OCI-LY7 (cell line): ENCODE data around the gene OXTR. TPM values are rescaled to one million over a fixed set of nuclear protein-coding genes. Genes with fewer than 3 reads are reported as not detected.

Source experiments
- BruUV-seq: library from RNA; stranded (reverse); fragments of 400-500 nt; replicated peaks from 2 replicates; lab custom pipeline; 2021; lab: Mats Ljungman, UMichigan
- CTCF ChIA-PET: fragments of 300-600 bp; sonication (Branson Sonifier 250); formaldehyde crosslinking; loops from one replicate; lab custom pipeline; 2022; ENCODE audit warnings: antibody characterized with exemption; ENCODE audit not compliant: unreplicated experiment; lab: Charles Lee
- POLR2A ChIA-PET: fragments of 300-600 bp; sonication (Branson Sonifier 250); formaldehyde crosslinking; loops from one replicate; lab custom pipeline; 2022; ENCODE audit warnings: antibody characterized with exemption; lab: Charles Lee
- DNase-seq: peaks from one replicate; pipeline ENCODE4 v3.0.0-alpha.2; 2015; ENCODE audit warnings: low spot score
- H2AFZ ChIP-seq: fragments of 200-600 bp; sonication (generic), shearing (Covaris generic); 2 replicates; pipeline ENCODE4 v1.6.1; 2014; ENCODE audit warnings: mild to moderate bottlenecking, antibody characterized with exemption, low read length, moderate library complexity
- H3K27ac ChIP-seq: fragments of 200-600 bp; sonication (generic); 2 replicates; pipeline ENCODE4 v1.5.1; 2014; ENCODE audit warnings: mixed run types, low read depth, mild to moderate bottlenecking, moderate library complexity, low read length, inconsistent platforms; ENCODE audit not compliant: poor library complexity, severe bottlenecking
- H3K36me3 ChIP-seq: fragments of 200-600 bp; sonication (generic); 2 replicates; pipeline ENCODE4 v1.6.1; 2014; ENCODE audit warnings: mild to moderate bottlenecking, antibody characterized with exemption, low read length, moderate library complexity, mixed read lengths; ENCODE audit not compliant: insufficient read depth
- H3K4me1 ChIP-seq: fragments of 200-600 bp; sonication (generic); 2 replicates; pipeline ENCODE4 v1.5.1; 2014; ENCODE audit warnings: mild to moderate bottlenecking, low read length; ENCODE audit not compliant: insufficient read depth, poor library complexity, severe bottlenecking
- H3K4me2 ChIP-seq: fragments of 200-600 bp; sonication (generic); 2 replicates; pipeline ENCODE4 v1.6.1; 2014; ENCODE audit warnings: mild to moderate bottlenecking, low read length
- H3K4me3 ChIP-seq: fragments of 200-600 bp; sonication (generic); 2 replicates; pipeline ENCODE4 v1.5.1; 2014; ENCODE audit warnings: mild to moderate bottlenecking, low read depth, low read length; ENCODE audit not compliant: poor library complexity, severe bottlenecking
- H3K79me2 ChIP-seq: fragments of 200-600 bp; sonication (generic); 2 replicates; pipeline ENCODE4 v1.6.1; 2016; ENCODE audit warnings: low read depth, mild to moderate bottlenecking, low read length, moderate library complexity, mixed read lengths; ENCODE audit not compliant: insufficient read depth
- H3K9me2 ChIP-seq: fragments of 200-600 bp; sonication (generic); 2 replicates; pipeline ENCODE4 v1.6.1; 2016; ENCODE audit warnings: mild to moderate bottlenecking, low read length, mixed read lengths; ENCODE audit not compliant: insufficient read depth
- H3K9me3 ChIP-seq: fragments of 200-600 bp; sonication (generic); 2 replicates; pipeline ENCODE4 v1.6.1; 2014; ENCODE audit warnings: mild to moderate bottlenecking, mixed run types, low read length, mixed read lengths
- H4K20me1 ChIP-seq: fragments of 200-600 bp; sonication (generic); 2 replicates; pipeline ENCODE4 v1.6.1; 2014; ENCODE audit warnings: mild to moderate bottlenecking, antibody characterized with exemption, low read length, moderate library complexity, mixed read lengths; ENCODE audit not compliant: insufficient read depth
- CTCF ChIP-seq: fragments of 200-600 bp; sonication (generic); conservative IDR thresholded peaks from 2 replicates; pipeline ENCODE4 v1.5.1; 2014; ENCODE audit warnings: mild to moderate bottlenecking, antibody characterized with exemption, low read length, moderate library complexity, mixed read lengths
- EZH2phosphoT487 ChIP-seq: fragments of 200-600 bp; sonication (generic); IDR thresholded peaks from 2 replicates; pipeline ENCODE4 v1.6.1; 2018; ENCODE audit warnings: low read depth, borderline replicate concordance, mild to moderate bottlenecking, mixed run types, antibody characterized with exemption, low read length, moderate library complexity, mixed read lengths
- intact Hi-C: fragments of 100-400 bp; cut with micrococcal nuclease; formaldehyde crosslinking; loops from one replicate; pipeline ENCODE4 v1.10.0; 2022; ENCODE audit not compliant: unreplicated experiment
- total RNA-seq, 2 experiments: library from RNA; depleted of rRNA in 1 of 2; stranded (reverse); fragments of >200 nt in 1 of 2; shearing (Covaris generic) in 1 of 2; gene quantifications; 2 replicates each; pipeline ENCODE4 v1.2.3, GENCODE V29; 2014 to 2022

The OXTR gene
- total RNA-seq, 2 experiments from 2014 or later, result 0.82 to 2.0 TPM

- Histone ChIP-seq H3K9me3 (no peaks in the 10 kb centered on the region), H3K4me1 (no peaks in the 10 kb centered on the region), H3K4me2 (no peak overlapping the region), H4K20me1 (no peaks in the 10 kb centered on the region), H3K4me3 (no peak overlapping the region), H2AFZ (no peak overlapping the region), H3K9me2 (no peaks in the 10 kb centered on the region), H3K79me2 (no peaks in the 10 kb centered on the region), H3K27ac (no peak overlapping the region), H3K36me3 (no peaks in the 10 kb centered on the region)
- POLR2A ChIA-PET, result no interaction called here
- DNase-seq, result no peak
- no peak for TF ChIP-seq EZH2phosphoT487
- no peak for TF ChIP-seq CTCF
- CTCF ChIA-PET, result no interaction called here
- no TSS peak for BruUV-seq
- intact Hi-C loops, result no loop called here
Measured at GRCh38 chr3:8790529-8790928, 21.1 kb upstream of the OXTR start.

GRCh38 chr3:8784676-8785435 is 15.4 kb upstream of the OXTR start:
- Histone ChIP-seq H3K9me2 (no peaks in the 10 kb centered on the region), H4K20me1 (no peaks in the 10 kb centered on the region), H3K9me3 (no peaks in the 10 kb centered on the region), H2AFZ (no peak overlapping the region), H3K4me2 (no peak overlapping the region), H3K4me1 (no peaks in the 10 kb centered on the region), H3K4me3 (no peak overlapping the region), H3K36me3 (no peaks in the 10 kb centered on the region), H3K79me2 (no peaks in the 10 kb centered on the region), H3K27ac (no peak overlapping the region)
- CTCF ChIA-PET, result interaction anchor here (0.5 kb wide), 1 partner anchor 202 kb away, joined by 3 read pairs; no protein-coding TSS in a partner anchor
- intact Hi-C loops, result no loop called here
- no peak for DNase-seq
- no TSS peak for BruUV-seq
- POLR2A ChIA-PET, result interaction anchor here (0.7 kb wide), 1 partner anchor 37 kb away, joined by 4 read pairs; no protein-coding TSS in a partner anchor
- no peak for TF ChIP-seq CTCF
- TF ChIP-seq EZH2phosphoT487, result no peak

GRCh38 chr3:8780279-8780678 is 10.9 kb upstream of the OXTR start:
- BruUV-seq, result no TSS peak
- Histone ChIP-seq H3K4me2 (no peak overlapping the region), H2AFZ (no peak overlapping the region), H3K79me2 (no peaks in the 10 kb centered on the region), H3K36me3 (no peaks in the 10 kb centered on the region), H3K9me2 (no peaks in the 10 kb centered on the region), H3K9me3 (no peaks in the 10 kb centered on the region), H3K4me3 (no peak overlapping the region), H3K27ac (no peak overlapping the region), H4K20me1 (no peaks in the 10 kb centered on the region), H3K4me1 (peaks cover 8% of the 10 kb centered on the region)
- TF ChIP-seq EZH2phosphoT487 (no peak), CTCF (no peak)
- ChIA-PET POLR2A (no interaction called here), CTCF (no interaction called here)
- no peak for DNase-seq
- intact Hi-C loops, result no loop called here
